Liver (tissue), 9 donors: ENCODE measurements around the gene CHRNG. TPM values are rescaled to one million over a fixed set of nuclear protein-coding genes. Genes with fewer than 3 reads are reported as not detected.

Source experiments
- DNase-seq: peaks from one replicate; pipeline ENCODE4 v3.0.0-alpha.2; 2017; ENCODE audit warnings: low spot score
- H3K27ac ChIP-seq, 2 donors: one replicate each; pipeline ENCODE4 v1.7.0; 2013; ENCODE audit warnings: inconsistent platforms in 2 of 2, low read length in 2 of 2, control low read depth in 1 of 2, low read depth in 1 of 2, mild to moderate bottlenecking in 1 of 2
- H3K27me3 ChIP-seq, 4 donors: one replicate each; pipeline versions ENCODE4 v1.6.1 to v1.7.0; 2013; ENCODE audit warnings: low read length in 3 of 4, inconsistent platforms in 1 of 4, mild to moderate bottlenecking in 1 of 4, moderate library complexity in 1 of 4; ENCODE audit not compliant: control insufficient read depth in 4 of 4, insufficient read depth in 4 of 4
- H3K36me3 ChIP-seq, 4 donors: one replicate each; pipeline versions ENCODE4 v1.6.1 to v1.7.0; 2013; ENCODE audit warnings: low read length in 3 of 4, mild to moderate bottlenecking in 3 of 4, low read depth in 1 of 4, moderate library complexity in 1 of 4; ENCODE audit not compliant: control insufficient read depth in 4 of 4, insufficient read depth in 3 of 4
- H3K4me1 ChIP-seq, 4 donors: one replicate each; pipeline versions ENCODE4 v1.6.1 to v1.7.0; 2013; ENCODE audit warnings: low read length in 3 of 4, mild to moderate bottlenecking in 3 of 4, moderate library complexity in 1 of 4; ENCODE audit not compliant: control insufficient read depth in 4 of 4, insufficient read depth in 4 of 4
- H3K4me3 ChIP-seq, 3 donors: one replicate each; pipeline versions ENCODE4 v1.6.1 to v1.7.0; 2013; ENCODE audit warnings: low read length in 3 of 3, control low read depth in 1 of 3, low read depth in 1 of 3, mild to moderate bottlenecking in 1 of 3
- H3K9ac ChIP-seq, 2 donors: one replicate each; pipeline ENCODE4 v1.7.0; 2013; ENCODE audit warnings: low read length in 2 of 2, mild to moderate bottlenecking in 2 of 2, moderate library complexity in 2 of 2, control low read depth in 1 of 2, low read depth in 1 of 2
- H3K9me3 ChIP-seq, 4 donors: one replicate each; pipeline versions ENCODE4 v1.6.1 to v1.7.0; 2013; ENCODE audit warnings: low read length in 3 of 4; ENCODE audit not compliant: control insufficient read depth in 4 of 4
- ATF3 ChIP-seq: IDR thresholded peaks from 2 replicates; pipeline ENCODE4 v1.6.1; 2016; ENCODE audit warnings: antibody characterized with exemption
- EGR1 ChIP-seq, 2 donors: IDR thresholded peaks; 2 replicates each; pipeline ENCODE4 v1.6.1; 2016 to 2018; ENCODE audit warnings: antibody characterized with exemption in 2 of 2, low read depth in 2 of 2
- FOXA1 ChIP-seq: IDR thresholded peaks from 2 replicates; pipeline ENCODE4 v1.6.1; 2016; ENCODE audit warnings: antibody characterized with exemption
- HNF4G ChIP-seq: IDR thresholded peaks from 2 replicates; pipeline ENCODE4 v1.6.1; 2016; ENCODE audit warnings: antibody characterized with exemption
- JUND ChIP-seq, 2 donors: IDR thresholded peaks; 2 replicates each; pipeline ENCODE4 v1.6.1; 2016; ENCODE audit warnings: antibody characterized with exemption in 2 of 2
- RAD21 ChIP-seq, 2 donors: IDR thresholded peaks; 2 replicates each; pipeline ENCODE4 v1.6.1; 2016; ENCODE audit warnings: antibody characterized with exemption in 2 of 2, mild to moderate bottlenecking in 2 of 2
- SP1 ChIP-seq: IDR thresholded peaks from 2 replicates; pipeline ENCODE4 v1.6.1; 2018; ENCODE audit warnings: antibody characterized with exemption, mild to moderate bottlenecking
- ZBTB33 ChIP-seq: IDR thresholded peaks from 2 replicates; pipeline ENCODE4 v1.6.1; 2016; ENCODE audit warnings: antibody characterized with exemption
- WGBS: extraction: QIAGEN DNeasy Blood & Tissue Kit; methylation state at CpG from one replicate; pipeline ENCODE4 v1.1.7; 2013; 5-methylcytosine and 5-hydroxymethylcytosine counted together
- polyA plus RNA-seq, 2 donors: library from polyadenylated mRNA; stranded (reverse) in 1 of 2; unstranded in 1 of 2; fragments of 200-250 nt in 1 of 2; fragments of >200 nt in 1 of 2; fragmentation: Nextera tagmentation in 1 of 2; extraction: Ambion mirVana in 1 of 2; gene quantifications; one replicate each; pipeline versions ENCODE4 v1.2.1 to v1.2.3, GENCODE V29; 2013 to 2015
- total RNA-seq, 2 donors: library from RNA; depleted of rRNA; stranded (reverse); fragments of >200 nt; gene quantifications; one replicate each; pipeline ENCODE4 v1.2.3, GENCODE V29; 2014
- TF ChIP-seq, protein P1 (sequence below): IDR thresholded peaks from 2 replicates; pipeline ENCODE4 v1.6.1; 2016; ENCODE audit warnings: antibody characterized with exemption
- TF ChIP-seq, protein P2 (sequence below): IDR thresholded peaks from 2 replicates; pipeline ENCODE4 v1.6.1; 2016; ENCODE audit warnings: antibody characterized with exemption, mild to moderate bottlenecking
- TF ChIP-seq, protein P3 (sequence below): fragments of 150-350 bp; IDR thresholded peaks from 2 replicates; pipeline ENCODE4 v1.5.1; 2017; ENCODE audit warnings: improper control_type of control experiment, low read depth, low read length; ENCODE audit not compliant: missing input control
- donor health status: healthy.
- donor health status: healthy.
- donor health status: healthy.
- donor health status: healthy.
- donor health status: healthy.

Gene CHRNG
- total and polyA plus RNA-seq, 4 donors: not detected

DNA sequence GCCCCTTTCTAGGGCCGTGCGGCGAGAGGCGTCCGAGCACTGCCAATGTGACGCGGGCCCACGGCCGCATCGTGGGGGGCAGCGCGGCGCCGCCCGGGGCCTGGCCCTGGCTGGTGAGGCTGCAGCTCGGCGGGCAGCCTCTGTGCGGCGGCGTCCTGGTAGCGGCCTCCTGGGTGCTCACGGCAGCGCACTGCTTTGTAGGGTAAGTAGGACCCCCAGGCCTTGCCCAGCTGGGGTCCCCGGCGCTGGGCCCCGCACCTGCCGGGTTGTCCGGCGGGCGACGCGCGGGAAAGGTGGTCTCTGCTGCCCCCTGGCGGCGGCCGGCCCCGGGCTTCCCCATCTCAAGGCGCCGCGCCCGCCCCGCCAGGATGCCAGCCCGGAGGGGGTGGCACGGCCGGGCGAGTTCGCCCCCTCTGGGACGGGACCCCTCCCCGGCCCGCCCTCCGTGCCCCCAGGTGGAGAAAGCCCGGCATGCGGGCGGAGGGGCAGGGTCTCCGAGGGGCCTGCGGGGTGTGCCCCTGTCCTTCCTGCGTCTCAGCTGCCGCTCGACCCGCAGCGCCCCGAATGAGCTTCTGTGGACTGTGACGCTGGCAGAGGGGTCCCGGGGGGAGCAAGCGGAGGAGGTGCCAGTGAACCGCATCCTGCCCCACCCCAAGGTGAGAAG is 17.4 kb upstream of the CHRNG start (continued):
- TF ChIP-seq, protein P1, sequence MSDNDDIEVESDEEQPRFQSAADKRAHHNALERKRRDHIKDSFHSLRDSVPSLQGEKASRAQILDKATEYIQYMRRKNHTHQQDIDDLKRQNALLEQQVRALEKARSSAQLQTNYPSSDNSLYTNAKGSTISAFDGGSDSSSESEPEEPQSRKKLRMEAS: no peak
- TF ChIP-seq SP1 (no peak), HNF4G (no peak)

- H3K4me1 ChIP-seq: peaks cover 7 to 22% (median 13%) of the 10 kb centered on the region in 4 donors
- H3K9me3 ChIP-seq: no peaks in the 10 kb centered on the region
- no peaks in the 10 kb centered on the region for H3K36me3 ChIP-seq
- WGBS: 22% methylated on average over 46 of the region's 46 CpGs
- DNase-seq: no peak
- TF ChIP-seq EGR1 (IDR thresholded peaks at IDR 0.05; ENCODE audit: low read depth in 2 of 2) (no peak), FOXA1 (no peak), JUND (IDR thresholded peaks at IDR 0.05) (no peak), ZBTB33 (no peak), ATF3 (no peak)
- TF ChIP-seq, protein P1: no peak
- TF ChIP-seq, protein P2, sequence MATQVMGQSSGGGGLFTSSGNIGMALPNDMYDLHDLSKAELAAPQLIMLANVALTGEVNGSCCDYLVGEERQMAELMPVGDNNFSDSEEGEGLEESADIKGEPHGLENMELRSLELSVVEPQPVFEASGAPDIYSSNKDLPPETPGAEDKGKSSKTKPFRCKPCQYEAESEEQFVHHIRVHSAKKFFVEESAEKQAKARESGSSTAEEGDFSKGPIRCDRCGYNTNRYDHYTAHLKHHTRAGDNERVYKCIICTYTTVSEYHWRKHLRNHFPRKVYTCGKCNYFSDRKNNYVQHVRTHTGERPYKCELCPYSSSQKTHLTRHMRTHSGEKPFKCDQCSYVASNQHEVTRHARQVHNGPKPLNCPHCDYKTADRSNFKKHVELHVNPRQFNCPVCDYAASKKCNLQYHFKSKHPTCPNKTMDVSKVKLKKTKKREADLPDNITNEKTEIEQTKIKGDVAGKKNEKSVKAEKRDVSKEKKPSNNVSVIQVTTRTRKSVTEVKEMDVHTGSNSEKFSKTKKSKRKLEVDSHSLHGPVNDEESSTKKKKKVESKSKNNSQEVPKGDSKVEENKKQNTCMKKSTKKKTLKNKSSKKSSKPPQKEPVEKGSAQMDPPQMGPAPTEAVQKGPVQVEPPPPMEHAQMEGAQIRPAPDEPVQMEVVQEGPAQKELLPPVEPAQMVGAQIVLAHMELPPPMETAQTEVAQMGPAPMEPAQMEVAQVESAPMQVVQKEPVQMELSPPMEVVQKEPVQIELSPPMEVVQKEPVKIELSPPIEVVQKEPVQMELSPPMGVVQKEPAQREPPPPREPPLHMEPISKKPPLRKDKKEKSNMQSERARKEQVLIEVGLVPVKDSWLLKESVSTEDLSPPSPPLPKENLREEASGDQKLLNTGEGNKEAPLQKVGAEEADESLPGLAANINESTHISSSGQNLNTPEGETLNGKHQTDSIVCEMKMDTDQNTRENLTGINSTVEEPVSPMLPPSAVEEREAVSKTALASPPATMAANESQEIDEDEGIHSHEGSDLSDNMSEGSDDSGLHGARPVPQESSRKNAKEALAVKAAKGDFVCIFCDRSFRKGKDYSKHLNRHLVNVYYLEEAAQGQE: no peak
- peak overlapping the region in 1 of 3 donors; percentile 30 for H3K4me3 ChIP-seq
- no peak overlapping the region for H3K9ac ChIP-seq
- peaks cover 0 to 8% (median 5%) of the 10 kb centered on the region in 4 donors for H3K27me3 ChIP-seq
- no peak overlapping the region for H3K27ac ChIP-seq
These were observed 16.7 kb upstream of the CHRNG start for GRCh38 chr2:232522623-232523401.

GRCh38 chr2:232523402-232523681 is 16.1 kb upstream of the CHRNG start:
- no peak for TF ChIP-seq RAD21 (IDR thresholded peaks at IDR 0.05)
- TF ChIP-seq, protein P3, sequence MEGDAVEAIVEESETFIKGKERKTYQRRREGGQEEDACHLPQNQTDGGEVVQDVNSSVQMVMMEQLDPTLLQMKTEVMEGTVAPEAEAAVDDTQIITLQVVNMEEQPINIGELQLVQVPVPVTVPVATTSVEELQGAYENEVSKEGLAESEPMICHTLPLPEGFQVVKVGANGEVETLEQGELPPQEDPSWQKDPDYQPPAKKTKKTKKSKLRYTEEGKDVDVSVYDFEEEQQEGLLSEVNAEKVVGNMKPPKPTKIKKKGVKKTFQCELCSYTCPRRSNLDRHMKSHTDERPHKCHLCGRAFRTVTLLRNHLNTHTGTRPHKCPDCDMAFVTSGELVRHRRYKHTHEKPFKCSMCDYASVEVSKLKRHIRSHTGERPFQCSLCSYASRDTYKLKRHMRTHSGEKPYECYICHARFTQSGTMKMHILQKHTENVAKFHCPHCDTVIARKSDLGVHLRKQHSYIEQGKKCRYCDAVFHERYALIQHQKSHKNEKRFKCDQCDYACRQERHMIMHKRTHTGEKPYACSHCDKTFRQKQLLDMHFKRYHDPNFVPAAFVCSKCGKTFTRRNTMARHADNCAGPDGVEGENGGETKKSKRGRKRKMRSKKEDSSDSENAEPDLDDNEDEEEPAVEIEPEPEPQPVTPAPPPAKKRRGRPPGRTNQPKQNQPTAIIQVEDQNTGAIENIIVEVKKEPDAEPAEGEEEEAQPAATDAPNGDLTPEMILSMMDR: no peak
- no peak for TF ChIP-seq SP1
- no peak for TF ChIP-seq JUND (IDR thresholded peaks at IDR 0.05)
- Histone ChIP-seq H3K27ac (no peak overlapping the region), H3K4me1 (peaks cover 7 to 22% (median 13%) of the 10 kb centered on the region in 4 donors), H3K36me3 (no peaks in the 10 kb centered on the region), H3K9ac (no peak overlapping the region), H3K27me3 (peaks cover 0 to 10% (median 5%) of the 10 kb centered on the region in 4 donors), H3K9me3 (no peaks in the 10 kb centered on the region), H3K4me3 (peak overlapping the region in 1 of 3 donors; percentile 22)
- 16% methylated on average over 16 of the region's 16 CpGs for WGBS
- DNase-seq: no peak
